Stimulated activated CD4-positive, alpha-beta T cell treated with anti-CD3 and anti-CD28 coated beads, Interleukin-4, amount 100 ng/mL, for 24 hours (primary cell): ENCODE measurements around the gene LDLRAP1.
A peak's percentile ranks its signal among the peaks of the same experiment; 100 is the strongest.

ENCODE experiments used
- DNase-seq: peaks from one replicate; pipeline ENCODE4 v3.0.0-alpha.2; 2020

The LDLRAP1 gene

DNA sequence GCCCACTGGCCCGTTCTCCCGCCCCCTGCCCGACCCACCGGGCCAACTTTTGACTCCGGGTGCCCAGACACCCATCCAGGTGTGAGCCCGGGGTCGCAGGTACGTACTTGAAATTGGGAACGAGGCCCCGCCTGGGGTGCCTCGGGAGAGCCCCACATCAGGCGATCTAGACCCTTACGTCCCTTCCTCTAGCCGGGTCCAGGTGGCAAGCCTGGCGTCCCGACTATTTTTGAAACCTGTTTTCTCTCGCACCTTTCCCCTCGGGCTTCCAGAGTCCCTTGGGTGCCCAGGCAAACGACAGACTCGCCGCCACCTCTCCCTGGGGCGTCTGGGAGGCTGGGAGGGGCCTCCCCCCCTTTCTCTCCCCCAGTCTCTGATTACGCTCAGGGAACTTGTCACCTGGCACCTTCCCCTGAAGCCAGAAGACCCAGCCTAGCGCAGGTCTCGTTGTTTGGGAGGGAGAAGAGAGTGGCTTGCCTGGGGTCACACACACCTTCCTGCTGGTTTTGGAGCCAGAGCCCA, 898 bp downstream of the LDLRAP1 start:
- no peak for DNase-seq

DNA sequence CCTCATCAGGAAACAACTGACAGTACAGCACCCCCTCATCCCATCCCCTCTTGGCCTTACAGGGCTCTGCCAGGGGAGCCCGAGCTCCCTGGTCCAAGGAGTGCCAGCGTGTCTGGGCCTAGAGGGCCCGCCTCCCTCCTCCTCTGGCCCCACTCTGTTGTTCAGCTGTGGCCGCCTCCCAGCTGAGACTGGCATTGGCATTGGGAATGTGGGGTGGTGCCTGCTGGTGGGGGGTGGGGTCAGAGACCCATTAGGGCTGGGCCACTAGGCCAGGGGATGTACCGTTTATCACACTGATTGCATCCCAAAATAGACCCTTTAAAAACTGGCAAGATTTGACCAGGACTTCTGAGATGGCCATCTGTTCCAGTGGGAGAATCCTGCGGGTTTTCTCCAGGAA, 1.4 kb downstream of the LDLRAP1 start:
- no peak for DNase-seq

DNA sequence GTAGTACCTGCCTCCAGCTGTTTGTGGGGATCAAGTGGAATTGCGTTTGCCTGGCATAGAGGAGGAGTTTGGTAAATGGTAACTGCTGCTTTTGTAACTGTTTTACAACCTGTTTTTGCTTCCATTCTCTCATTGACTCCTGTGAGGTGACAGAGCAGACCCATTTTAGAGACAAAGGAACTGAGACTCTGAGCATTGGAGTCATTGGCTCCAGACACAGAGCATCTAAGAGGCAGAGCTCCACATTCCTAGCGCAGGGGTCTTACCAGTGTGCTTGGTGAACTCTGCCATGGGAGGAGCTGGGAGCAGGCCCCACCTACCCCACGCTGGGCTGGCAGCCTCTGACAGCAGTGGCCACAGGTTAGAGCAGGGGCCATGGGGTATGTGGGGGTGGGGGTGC, 2.4 kb downstream of the LDLRAP1 start:
- no peak for DNase-seq

DNA sequence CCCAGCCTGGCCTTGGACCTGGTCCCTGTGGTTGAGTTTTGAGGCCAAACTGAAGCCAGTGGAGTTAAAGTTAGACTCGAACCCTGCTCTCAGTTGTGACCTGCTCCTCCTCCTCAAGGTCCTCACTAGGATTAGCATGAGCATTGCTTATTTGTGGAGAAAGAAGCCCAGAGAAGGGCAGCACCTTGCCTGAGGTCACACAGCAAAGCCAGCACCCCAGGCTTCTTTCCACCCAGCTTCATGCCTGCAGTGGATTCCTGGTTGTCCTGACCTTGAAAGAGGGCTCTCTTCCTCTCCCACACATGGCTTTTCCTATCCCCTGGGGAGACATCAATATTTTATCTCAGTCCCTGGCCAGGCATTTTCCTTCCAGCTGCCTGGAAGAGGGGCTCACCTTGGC, 2.8 kb downstream of the LDLRAP1 start:
- DNase-seq: no peak

DNA sequence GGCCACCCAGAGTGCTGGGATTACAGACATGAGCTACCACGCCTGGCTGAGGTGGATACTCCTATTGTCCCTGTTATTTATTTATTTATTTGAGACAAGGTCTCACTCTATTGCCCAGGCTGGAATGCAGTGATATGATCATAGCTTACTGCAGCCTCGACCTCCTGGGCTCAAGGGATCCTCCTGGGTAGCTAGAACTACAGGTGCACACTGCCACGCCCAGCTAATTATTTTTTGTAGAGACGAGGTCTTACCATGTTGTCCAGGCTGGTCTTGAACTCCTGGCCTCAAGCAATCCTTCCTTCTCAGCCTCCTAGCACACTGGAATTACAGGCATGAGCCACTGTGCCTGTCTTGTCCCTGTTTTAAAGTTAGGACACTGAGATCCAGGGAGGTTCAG, 5.2 kb downstream of the LDLRAP1 start:
- no peak for DNase-seq

DNA sequence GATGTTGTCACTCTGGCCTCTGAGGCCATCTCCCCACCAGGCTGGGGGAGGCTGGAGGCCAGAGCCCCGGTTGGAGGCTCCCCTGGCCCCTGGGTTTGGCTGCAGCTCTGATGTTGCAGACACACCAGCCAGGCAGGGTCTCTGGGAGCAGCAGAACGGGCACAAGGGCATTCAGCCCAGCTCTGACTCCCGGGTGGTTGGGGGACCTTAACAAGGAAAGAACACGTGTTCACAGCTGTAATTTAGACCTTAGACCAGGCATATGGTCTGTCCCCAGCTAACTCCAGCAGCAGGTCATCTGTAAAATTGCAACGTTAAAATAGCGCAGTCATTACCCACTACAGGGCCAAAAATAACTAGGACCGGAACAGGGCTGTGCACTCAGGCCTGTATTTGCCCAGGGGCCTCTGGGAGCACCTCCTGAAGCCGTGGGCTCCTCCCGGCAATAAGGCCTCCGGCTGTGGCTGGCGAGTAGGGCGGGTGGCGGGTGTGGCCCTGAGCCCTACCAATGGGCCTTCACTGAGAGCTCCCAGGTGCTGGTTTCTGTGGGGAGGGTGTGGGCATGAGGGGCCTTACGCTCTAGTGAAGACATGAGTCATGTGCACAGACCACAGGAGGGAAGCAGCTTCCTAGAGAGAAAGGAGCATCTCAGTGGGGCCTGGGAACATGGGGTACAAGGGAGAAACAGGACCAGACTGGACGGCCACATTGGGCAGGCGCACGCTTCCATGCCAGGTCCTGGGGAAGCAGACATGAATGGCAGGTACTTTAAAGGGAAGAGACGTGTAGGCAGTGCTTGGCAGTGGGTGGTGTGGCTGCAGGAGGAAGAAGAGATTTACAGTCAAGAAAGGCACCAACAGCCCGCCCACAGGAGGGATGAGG, 6.1 kb downstream of the LDLRAP1 start:
- DNase-seq: peak; percentile 88

DNA sequence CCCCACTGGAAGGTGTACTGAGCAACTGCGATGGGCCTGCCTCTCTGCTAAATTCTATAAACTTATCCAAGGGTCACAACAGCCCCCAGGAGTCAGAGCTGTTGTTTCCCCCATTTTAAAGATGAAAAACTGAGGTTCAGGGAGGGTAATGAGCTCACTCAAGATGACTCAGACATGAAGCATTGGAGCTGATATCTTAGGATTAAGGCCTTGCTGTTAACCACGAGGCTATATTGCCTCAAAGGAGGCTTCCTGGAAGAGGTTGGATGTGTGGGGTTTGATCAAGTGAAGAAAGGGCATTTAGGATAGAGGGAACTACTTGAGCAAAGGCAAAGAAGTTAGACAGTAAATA, 6.7 kb downstream of the LDLRAP1 start:
- DNase-seq: no peak

DNA sequence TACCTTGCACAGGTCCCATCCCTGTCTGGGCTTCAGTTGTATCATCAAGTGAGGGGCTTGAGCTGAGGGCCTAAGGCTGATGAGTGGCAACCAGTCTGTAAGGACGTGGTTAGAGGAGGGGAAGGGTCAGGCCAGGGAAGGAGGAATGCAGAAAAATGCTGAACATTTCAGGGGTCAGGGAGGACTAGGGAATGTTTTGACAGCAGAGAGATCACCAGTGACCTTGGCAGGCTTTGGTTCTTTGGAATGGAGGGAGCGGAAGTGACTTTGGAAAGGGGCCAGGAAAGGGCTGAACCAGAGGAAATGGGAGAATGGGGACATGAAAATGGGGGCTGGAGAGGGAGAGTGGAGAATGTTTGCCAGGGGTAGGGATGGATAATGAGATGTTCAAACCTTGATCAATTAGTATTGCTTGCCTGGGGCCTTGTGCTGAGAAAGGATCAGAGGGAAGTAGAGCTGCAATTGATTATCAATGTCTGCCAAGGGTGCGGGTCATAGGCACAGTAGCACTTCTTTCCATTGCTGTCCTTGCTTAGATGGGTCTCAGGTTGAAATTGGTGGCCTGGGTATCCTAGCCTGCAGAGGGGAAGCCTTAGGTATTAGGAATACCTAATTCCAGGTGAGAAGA, 7.4 kb downstream of the LDLRAP1 start:
- DNase-seq: no peak

DNA sequence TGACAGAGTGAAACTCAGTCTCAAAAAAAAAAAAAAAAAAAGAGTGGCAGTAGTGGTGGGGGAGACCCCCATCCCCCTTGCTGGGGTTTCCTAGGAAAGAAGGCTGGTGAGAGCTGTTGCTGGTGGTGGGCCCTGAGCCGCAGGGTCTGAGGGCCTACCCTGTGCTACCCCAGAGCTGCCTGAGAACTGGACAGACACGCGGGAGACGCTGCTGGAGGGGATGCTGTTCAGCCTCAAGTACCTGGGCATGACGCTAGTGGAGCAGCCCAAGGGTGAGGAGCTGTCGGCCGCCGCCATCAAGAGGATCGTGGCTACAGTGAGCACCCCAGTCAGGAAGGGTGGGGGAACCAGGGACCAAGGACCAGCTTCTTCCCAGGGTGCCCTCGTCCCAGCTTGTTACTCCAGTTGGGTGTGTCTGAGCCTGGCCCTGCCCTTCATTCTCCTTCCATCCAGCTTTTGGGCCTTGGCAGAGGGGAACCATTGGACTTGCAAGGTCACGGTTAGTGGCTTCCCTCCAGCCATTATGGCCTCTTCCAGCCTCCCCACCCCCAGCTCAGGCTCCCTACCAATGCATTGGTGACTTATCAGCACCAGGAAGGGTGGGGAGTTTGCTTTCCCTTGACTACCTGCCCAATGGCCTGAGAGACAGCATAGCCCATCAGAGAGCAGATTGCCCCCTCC, 10.5 kb downstream of the LDLRAP1 start:
- DNase-seq: no peak

DNA sequence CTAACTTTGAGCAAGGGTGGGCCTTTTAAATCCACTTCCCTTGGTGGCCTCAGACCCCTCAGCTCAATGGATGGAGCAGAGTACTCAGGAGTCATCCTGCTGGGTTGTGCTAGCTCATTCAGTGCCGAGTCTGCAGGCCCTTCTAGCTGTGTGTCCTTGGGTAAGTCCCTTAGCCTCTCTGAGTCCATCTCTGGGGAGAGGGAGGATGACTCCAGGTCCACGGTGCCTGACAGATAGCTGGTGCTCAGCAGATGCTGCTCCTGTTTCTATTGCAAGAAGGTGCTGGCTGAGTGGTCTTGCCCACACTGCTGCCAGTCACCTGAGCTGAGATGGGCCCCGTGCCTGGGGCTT, 11.0 kb downstream of the LDLRAP1 start:
- DNase-seq: no peak

DNA sequence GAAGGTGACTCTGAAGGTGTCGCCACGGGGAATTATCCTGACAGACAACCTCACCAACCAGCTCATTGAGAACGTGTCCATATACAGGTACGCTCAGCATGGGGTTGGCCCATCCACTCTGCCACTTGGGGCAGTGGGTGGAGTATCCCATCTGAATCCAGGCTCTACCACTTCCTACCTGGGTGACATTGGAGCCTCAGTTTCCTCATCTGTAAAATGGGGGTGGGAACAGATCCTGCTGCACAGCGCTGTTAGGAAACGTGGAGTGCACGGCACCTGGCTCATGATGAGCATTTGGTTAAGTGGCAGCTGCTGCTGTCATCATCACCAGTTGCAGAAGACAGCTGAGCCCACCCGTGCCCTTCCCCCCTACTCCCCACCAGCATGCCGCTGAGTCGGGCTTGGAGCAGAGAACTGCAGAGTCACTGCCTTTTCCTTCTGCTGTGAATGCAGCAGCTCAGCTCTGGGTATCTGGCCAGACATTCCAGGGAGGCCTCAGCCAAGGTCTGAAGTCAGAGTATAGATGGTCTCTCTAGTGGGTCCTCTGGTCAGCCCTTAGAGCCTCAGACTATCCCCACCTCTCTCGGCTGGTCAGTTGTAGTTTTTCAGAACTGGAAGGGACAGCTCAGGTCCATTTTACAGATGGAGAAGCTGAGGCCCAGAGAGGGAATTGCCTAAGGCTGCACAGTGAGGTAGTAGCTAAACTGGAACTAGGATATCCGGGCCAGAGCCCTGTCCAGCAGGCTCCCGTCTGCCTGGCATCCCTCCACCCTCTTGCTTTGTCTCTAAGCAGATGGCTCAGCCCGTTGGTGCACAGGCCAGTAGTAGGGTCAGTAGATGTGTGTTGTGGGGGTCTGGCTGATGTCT, 11.7 kb downstream of the LDLRAP1 start:
- DNase-seq: no peak

DNA sequence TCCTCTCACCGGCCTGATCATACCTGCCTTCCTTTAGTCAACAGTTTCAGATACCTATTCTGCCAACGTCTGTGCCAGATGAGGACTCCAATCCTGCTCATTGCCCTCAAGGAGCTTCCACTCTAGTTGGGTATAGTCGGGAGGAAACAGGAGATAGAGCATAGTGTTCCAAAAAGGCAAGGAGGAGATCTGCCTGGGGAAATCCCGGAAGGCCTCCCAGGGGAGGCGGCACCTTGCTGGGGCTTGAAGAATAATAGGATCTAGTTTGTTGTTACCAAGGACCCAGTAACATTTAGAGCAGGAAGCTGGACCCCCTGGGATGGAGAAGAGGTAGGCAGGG, 12.3 kb downstream of the LDLRAP1 start:
- DNase-seq: no peak

DNA sequence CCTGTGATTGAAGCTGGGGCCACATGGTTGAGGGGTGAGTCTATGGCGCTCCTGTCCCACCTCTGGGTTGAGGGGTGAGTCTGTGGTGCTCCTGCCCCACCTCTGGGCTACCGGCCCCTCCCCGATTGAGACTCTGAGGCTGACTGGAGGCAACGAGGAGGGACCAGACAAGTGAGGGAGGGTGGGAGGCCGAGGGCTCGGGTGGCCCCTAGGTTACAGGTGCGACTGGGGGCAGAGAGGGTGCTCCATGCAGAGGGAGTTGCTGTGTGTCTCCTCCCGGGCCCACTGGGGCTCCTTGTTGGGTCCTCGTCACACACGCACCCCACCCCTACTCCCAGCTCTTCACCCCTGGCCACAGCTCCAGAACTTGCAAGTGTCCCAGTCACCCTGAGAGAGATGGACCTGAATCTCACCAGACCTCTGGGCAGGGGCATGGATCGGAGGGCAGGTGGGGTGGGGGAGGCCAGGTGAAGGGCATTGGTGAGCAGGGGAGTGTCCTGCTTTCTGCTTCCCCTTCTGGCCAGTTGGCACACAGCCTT, 12.8 kb downstream of the LDLRAP1 start:
- no peak for DNase-seq

DNA sequence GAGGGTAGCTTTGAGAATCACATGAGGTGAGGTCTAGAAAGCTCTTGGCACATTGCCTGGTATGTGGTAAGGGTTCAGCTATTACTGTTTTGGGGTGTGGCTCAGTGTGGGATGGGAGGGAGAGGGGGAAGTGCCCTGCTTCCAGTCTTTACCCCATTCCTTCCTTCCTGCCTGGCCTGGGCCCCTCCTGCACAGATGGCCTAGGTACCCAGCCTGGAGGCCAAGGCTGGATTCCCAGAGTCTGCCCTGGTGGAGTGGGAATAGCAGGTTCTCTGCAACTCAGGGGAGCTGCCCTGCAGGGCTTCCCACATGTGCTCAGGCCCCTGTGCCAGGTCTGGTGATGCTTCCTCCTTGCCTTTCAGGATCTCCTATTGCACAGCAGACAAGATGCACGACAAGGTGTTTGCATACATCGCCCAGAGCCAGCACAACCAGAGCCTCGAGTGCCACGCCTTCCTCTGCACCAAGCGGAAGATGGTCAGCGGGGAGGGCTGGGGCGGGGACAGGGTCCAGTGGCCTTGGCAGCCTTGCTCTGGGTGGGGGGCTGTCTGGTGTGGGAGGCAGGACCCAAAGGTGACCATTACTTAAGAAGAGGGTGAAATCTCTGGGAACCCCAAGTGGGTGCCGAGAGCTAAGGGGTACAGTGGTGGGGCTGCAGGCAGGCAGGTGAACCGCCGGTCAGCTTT, 13.5 kb downstream of the LDLRAP1 start:
- peak; percentile 52 for DNase-seq

DNA sequence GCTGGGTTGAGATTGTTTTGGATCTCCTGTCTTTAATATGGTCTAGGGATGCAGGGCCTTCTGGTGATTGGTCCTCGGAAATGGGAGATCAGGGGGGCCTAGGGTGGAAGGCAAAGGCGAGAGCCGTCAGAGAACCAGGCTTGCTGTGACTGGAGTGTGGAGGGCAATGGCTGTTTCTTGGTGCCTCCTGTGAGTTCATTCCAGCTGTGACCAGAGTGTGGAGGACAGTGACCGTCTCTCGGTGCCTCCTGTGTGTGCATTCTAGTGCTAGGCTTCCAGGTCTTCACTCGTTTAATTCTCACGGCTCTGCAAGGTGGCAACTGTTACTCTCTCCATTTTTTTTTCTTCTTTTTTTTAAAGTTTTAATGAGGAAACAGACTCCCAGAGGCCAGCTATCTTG, 14.1 kb downstream of the LDLRAP1 start:
- no peak for DNase-seq

DNA sequence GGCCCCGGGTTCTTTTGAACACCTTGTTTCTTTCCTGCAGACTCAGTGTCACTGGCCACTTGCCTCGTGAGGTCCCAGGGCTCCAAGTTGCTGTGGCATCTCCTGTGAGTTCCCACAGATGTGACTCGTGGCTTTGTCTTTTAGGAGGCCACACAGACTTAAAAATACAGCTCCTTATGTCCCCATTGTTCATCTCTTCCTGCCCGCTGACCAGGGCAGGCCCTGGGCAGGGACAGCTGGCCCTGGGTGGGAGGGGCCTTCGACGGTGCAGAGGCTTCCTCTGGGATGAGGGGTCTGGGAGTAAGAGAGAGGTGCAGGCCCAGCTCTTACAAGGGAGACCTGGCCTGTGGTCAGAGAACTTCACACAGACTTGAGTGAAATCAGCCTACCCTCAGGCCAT, 15.6 kb downstream of the LDLRAP1 start:
- no peak for DNase-seq

DNA sequence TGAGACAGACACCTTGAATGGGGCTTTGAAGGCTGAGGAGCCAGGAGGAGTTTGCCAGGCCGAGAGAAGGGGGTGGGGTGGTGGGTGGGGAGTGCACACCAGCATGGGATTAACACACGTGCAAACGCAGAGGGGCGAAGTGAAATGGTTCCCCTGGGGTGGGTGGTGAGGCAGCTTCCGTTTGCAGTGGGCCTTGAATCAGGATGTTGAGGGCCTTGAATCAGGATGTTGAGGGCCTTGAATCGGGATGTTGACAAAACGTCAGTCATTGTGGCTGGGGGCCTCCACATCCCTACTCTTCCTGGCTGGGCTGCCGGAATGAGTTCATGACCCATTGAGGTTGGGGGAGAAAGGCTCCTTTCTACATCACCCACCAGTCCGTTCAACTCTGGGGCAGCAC, 16.6 kb downstream of the LDLRAP1 start:
- DNase-seq: no peak

DNA sequence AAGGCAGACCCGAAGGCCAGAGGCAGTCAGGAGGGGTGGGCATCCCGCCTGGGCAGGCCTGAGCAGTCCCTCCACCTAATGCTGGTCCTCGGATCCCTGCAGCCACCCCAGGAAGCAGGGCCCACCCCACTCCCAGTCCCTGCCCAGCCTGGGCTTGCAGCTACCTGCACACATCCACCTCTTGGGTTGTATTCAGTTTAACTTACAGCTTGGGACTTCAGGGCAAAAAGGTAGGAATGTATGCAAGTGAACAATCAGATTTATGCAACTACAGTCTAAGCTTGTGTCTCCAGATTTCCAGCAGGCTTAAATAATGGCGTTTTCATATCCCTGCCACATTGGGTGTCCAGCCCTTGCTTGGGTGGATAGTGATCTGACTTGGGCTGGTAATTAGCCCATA, 17.4 kb downstream of the LDLRAP1 start:
- DNase-seq: no peak

DNA sequence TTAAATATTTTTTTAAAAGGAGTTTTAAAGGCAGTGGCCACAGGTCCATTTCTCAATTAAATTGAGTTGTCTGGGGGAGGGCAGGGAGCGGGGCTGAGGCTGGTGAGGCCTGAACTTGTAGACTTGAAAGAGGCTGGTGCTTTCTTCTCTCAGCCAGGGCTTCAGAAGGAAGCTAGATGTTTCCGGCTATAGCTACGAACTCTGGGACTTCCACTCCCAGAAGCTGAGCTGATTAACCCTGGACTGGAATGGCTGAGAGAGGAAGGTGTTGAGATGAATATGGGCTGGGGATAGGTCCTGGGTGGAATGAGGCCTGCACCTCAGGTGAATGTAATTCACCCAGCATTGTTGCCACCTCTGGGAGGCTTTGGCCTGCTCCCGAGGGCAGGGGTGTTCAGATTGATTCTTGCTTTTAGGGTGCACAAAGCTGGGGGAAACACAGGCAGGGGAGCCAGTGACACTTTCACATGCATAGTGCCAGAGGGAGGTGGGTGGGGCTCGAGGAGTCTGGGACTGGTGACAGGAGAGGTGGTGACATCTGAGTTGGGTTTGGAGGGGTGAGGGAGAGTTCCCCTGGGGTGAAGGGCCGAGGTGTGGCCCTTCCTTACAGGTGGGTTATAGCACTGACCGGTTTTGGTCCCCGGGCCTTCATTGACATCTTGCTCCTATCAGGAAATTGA, 18.2 kb downstream of the LDLRAP1 start:
- no peak for DNase-seq

DNA sequence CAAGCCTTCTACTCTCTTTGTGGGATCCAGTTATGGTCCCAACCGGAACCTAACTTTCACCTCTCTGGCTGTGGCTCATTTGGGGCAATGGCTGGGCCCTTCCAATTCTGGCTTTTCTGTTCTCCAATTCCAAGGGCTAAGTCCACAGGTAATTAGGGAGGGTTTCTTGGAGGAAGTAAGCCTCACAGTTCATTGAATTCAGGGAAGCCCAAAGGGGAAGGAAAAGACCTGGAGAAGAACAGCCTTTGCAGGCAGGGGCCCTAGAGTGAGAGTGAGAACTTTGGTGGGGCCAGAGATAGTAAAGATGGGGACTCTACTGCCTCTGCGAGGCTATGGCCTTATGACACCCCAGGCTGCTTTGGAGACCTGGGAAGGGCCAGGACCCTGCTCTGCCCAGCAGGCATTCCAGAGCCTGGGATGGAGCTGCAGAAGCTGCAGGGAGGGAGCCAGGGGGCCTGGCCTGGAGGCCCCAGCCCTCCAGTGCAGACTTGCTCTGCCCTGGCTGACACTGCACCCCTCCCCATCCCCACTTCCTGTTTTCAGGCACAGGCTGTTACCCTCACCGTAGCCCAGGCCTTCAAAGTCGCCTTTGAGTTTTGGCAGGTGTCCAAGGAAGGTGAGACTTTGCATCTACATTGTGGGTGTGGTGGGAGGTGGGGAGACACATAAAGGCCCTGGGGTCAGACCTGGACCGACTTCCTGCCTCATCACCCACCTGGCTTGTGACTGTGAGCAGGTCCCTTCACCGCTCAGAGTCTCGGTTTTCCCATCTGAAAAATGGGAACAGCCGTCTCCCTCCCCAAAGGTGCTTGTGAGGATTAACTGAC, 18.9 kb downstream of the LDLRAP1 start:
- peak; percentile 67 for DNase-seq

DNA sequence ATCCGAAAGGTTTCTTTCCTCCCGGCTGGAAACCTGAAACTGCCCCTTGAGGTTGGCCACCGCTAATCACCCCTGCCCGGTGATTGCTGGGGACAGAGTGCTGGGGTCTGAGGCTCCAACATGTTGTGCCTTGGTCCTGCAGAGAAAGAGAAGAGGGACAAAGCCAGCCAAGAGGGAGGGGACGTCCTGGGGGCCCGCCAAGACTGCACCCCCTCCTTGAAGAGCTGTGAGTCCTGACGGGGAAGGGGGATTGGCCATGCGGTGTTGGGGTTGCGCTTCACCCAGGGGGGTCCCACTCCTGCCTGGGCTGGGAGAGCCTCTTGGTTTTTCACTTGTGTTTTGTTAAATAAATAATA, 19.5 kb downstream of the LDLRAP1 start:
- DNase-seq: no peak
